Stimulated activated CD4-positive, alpha-beta T cell treated with anti-CD3 and anti-CD28 coated beads, Interleukin-1b, Interleukin-23, amount 100 ng/mL, for 24 hours (primary cell): Measurements from ENCODE around the gene RPRM.
"Not testable (repeated sequence)": the region's sequence is repeated elsewhere in the genome, so short reads cannot be mapped to it uniquely, and the experiment has no call there.

Source experiments
- DNase-seq, 4 experiments: peaks; one replicate each; pipeline ENCODE4 v3.0.0-alpha.2; 2020; ENCODE audit warnings: low read depth in 4 of 4, low spot score in 1 of 4

RPRM gene

GRCh38 chr2:153461453-153461852 is 17.1 kb downstream of the RPRM start:
- DNase-seq, result no peak

GRCh38 chr2:153455861-153456260 is 22.7 kb downstream of the RPRM start:
- DNase-seq, result no peak

- DNase-seq, result no peak
These were observed 23.2 kb downstream of the RPRM start for GRCh38 chr2:153455403-153455802.

- DNase-seq, result no peak
These were observed 27.0 kb downstream of the RPRM start for GRCh38 chr2:153451611-153452010.

GRCh38 chr2:153443106-153443505 is 35.5 kb downstream of the RPRM start:
- no peak for DNase-seq

- DNase-seq, result not testable (repeated sequence)
These were observed 35.9 kb downstream of the RPRM start for GRCh38 chr2:153442616-153443015.

GRCh38 chr2:153440090-153440489 is 38.5 kb downstream of the RPRM start:
- DNase-seq, result not testable (repeated sequence)

GRCh38 chr2:153433403-153433802 is 45.2 kb downstream of the RPRM start:
- DNase-seq, result no peak

- DNase-seq, result no peak
These were observed 46.2 kb downstream of the RPRM start for GRCh38 chr2:153432381-153432780.

GRCh38 chr2:153431114-153431513 is 47.4 kb downstream of the RPRM start:
- DNase-seq, result no peak
